Ascending aorta (tissue), 2 donors: ENCODE measurements around the gene WDR86. TPM values are rescaled to one million over a fixed set of nuclear protein-coding genes. Genes with fewer than 3 reads are reported as not detected.

Experiments
- DNase-seq, 2 donors: peaks; one replicate each; pipeline ENCODE4 v3.0.0-alpha.2; 2019; ENCODE audit warnings: low spot score in 2 of 2
- H3K27ac ChIP-seq, 2 donors: fragments of 200-600 bp; sonication (generic); one replicate each; pipeline ENCODE4 v1.5.1; 2016 to 2017; ENCODE audit warnings: mild to moderate bottlenecking in 1 of 2
- H3K27me3 ChIP-seq: fragments of 200-600 bp; sonication (generic); one replicate; pipeline ENCODE4 v1.5.1; 2017
- H3K36me3 ChIP-seq, 2 donors: fragments of 200-600 bp; sonication (generic); one replicate each; pipeline ENCODE4 v1.5.1; 2016
- H3K4me1 ChIP-seq, 2 donors: fragments of 200-600 bp; sonication (generic); one replicate each; pipeline ENCODE4 v1.5.1; 2016 to 2017; ENCODE audit warnings: mild to moderate bottlenecking in 1 of 2
- H3K4me3 ChIP-seq, 2 donors: fragments of 200-600 bp; sonication (generic); one replicate each; pipeline ENCODE4 v1.5.1; 2016 to 2017; ENCODE audit warnings: mild to moderate bottlenecking in 1 of 2
- H3K9me3 ChIP-seq, 2 donors: fragments of 200-600 bp; sonication (generic); one replicate each; pipeline ENCODE4 v1.5.1; 2016
- intact Hi-C: fragments of 100-400 bp; cut with DNase I; formaldehyde crosslinking; loops from one replicate; pipeline ENCODE4 v1.15.1; 2023
- total RNA-seq: library from RNA; depleted of rRNA; stranded (reverse); fragments of >200 nt; gene quantifications from one replicate; pipeline ENCODE4 v1.1.0, GENCODE V29; 2016
- TF ChIP-seq, protein P1 (sequence below), 3 experiments: fragments of 200-600 bp in 2 of 3; fragments of 450-650 bp in 1 of 3; sonication (generic) in 2 of 3; IDR thresholded peaks; one replicate each; pipeline ENCODE4 v1.5.1; 2016 to 2019; ENCODE audit warnings: antibody characterized with exemption in 3 of 3, mild to moderate bottlenecking in 1 of 3, moderate library complexity in 1 of 3

WDR86 gene
- total RNA-seq, 1 donor from 2014 or later, result 4.0 TPM

DNA sequence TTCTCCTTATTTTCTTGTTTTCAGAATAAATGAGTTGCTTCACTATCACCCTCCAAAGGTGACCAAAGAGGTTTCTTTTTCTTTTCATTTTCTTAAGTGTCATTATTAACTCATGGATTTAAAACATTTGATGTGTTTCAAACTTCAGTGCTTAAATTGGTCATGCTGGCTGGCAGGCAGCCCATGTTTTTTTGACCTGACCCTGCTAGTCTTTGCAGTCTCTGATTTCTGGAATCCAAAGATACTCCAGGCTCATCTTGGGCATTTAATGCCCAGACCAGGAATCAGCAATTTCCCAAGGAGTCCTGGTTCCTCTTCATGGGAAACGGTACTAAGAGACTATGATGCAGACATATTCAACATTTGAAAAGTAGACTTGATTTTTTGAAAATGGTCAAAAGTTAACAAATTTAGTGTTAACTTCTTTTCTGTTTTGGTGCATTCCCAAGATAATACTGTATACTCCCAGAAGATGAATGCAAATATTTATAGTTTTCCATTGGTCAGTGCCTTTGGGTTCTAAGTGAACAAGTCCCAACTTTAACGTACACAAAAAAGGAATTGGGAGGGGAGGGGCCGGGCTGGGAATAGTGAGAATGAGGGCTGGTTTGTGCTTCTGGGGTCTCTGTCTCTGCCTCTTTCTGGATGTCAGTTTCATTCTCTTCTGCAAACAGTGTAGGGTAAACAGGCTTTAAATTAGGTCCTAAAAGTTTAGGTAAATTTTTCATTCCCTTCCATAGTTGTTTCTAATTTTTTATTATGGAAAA, 48.5 kb downstream of the WDR86 start:
- no peaks in the 10 kb centered on the region for H3K27me3 ChIP-seq
- peaks cover under 1 to 11% of the 10 kb centered on the region in 2 donors for H3K4me1 ChIP-seq
- H3K4me3 ChIP-seq, result no peak overlapping the region
- no peak for DNase-seq
- no peak overlapping the region for H3K27ac ChIP-seq
- TF ChIP-seq, protein P1, sequence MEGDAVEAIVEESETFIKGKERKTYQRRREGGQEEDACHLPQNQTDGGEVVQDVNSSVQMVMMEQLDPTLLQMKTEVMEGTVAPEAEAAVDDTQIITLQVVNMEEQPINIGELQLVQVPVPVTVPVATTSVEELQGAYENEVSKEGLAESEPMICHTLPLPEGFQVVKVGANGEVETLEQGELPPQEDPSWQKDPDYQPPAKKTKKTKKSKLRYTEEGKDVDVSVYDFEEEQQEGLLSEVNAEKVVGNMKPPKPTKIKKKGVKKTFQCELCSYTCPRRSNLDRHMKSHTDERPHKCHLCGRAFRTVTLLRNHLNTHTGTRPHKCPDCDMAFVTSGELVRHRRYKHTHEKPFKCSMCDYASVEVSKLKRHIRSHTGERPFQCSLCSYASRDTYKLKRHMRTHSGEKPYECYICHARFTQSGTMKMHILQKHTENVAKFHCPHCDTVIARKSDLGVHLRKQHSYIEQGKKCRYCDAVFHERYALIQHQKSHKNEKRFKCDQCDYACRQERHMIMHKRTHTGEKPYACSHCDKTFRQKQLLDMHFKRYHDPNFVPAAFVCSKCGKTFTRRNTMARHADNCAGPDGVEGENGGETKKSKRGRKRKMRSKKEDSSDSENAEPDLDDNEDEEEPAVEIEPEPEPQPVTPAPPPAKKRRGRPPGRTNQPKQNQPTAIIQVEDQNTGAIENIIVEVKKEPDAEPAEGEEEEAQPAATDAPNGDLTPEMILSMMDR (IDR thresholded peaks at IDR 0.05), result no peak
- no peaks in the 10 kb centered on the region for H3K9me3 ChIP-seq
- peaks cover 51 to 63% of the 10 kb centered on the region in 2 donors for H3K36me3 ChIP-seq
- intact Hi-C loops, result no loop called here

DNA sequence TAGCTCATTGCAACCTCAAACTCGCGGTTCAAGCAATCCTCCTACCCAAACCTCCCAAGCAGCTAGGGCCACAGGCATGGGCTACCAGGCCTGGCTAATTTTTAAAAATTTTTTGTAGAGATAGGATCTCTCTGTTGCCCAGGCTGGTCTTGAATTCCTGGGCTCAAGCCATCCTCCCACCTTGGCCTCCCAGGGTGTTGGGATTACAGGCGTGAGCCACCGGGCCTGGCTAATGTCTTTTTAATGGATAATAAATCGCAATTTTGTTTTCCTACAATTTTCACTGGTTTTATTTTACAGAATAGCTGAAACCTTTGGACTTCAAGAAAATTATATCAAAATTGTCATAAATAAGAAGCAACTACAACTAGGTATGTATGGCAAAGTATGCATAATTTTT, 57.3 kb downstream of the WDR86 start:
- H3K27ac ChIP-seq, result no peak overlapping the region
- H3K4me1 ChIP-seq, result peaks cover 0 to 2% of the 10 kb centered on the region in 2 donors
- H3K27me3 ChIP-seq, result no peaks in the 10 kb centered on the region
- TF ChIP-seq, protein P1 (IDR thresholded peaks at IDR 0.05), result no peak
- intact Hi-C loops, result no loop called here
- DNase-seq, result no peak
- no peak overlapping the region for H3K4me3 ChIP-seq
- peaks cover 69 to 87% of the 10 kb centered on the region in 2 donors for H3K36me3 ChIP-seq
- no peaks in the 10 kb centered on the region for H3K9me3 ChIP-seq

DNA sequence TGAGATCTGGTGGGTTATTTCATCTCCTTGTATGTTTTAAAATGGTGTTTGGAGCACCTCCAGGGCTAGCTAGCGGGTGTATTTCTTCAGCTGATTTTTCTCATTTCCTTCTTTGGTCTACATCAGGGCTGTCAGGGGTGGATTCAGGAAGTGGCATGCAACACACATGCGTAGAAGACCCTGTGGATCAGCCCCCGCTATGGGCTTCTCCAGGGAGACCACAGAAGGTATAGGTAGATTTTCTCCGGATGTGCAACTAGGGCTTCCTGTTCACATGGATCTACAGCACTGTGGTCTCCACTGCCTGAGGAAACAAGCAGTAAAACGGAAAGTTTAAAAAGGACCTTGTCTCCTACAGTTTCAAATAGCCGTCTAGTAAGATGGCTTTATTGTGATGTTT, 57.9 kb downstream of the WDR86 start:
- H3K4me1 ChIP-seq, result peaks cover 0 to 2% of the 10 kb centered on the region in 2 donors
- peaks cover 63 to 87% of the 10 kb centered on the region in 2 donors for H3K36me3 ChIP-seq
- intact Hi-C loops, result no loop called here
- DNase-seq, result no peak
- no peak overlapping the region for H3K27ac ChIP-seq
- no peaks in the 10 kb centered on the region for H3K27me3 ChIP-seq
- no peak overlapping the region for H3K4me3 ChIP-seq
- TF ChIP-seq, protein P1 (IDR thresholded peaks at IDR 0.05), result no peak
- H3K9me3 ChIP-seq, result no peaks in the 10 kb centered on the region

DNA sequence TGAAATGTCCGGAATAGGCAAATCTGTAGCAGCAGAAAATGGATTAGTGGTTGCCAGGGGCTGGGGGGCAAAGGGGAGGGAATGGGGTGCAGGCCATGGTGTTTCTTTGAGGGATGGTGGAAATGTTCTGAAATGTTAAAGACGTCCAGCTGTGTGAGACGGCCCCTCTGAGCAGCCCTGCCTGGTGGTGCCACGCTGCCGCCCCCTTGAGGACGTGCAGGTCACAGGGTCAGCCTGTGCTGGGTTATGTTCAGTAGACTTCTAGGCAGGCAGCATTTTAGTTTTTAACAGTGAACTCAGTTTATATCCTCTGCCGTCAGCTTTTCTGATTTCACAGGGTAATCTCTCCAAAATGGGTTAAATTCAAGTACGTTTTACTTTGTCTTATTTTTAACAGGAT, 58.8 kb downstream of the WDR86 start:
- no peak overlapping the region for H3K27ac ChIP-seq
- peaks cover 0 to 2% of the 10 kb centered on the region in 2 donors for H3K4me1 ChIP-seq
- peaks cover 63 to 87% of the 10 kb centered on the region in 2 donors for H3K36me3 ChIP-seq
- no peaks in the 10 kb centered on the region for H3K9me3 ChIP-seq
- intact Hi-C loops, result no loop called here
- no peak overlapping the region for H3K4me3 ChIP-seq
- DNase-seq, result no peak
- TF ChIP-seq, protein P1 (IDR thresholded peaks at IDR 0.05), result no peak
- H3K27me3 ChIP-seq, result no peaks in the 10 kb centered on the region

DNA sequence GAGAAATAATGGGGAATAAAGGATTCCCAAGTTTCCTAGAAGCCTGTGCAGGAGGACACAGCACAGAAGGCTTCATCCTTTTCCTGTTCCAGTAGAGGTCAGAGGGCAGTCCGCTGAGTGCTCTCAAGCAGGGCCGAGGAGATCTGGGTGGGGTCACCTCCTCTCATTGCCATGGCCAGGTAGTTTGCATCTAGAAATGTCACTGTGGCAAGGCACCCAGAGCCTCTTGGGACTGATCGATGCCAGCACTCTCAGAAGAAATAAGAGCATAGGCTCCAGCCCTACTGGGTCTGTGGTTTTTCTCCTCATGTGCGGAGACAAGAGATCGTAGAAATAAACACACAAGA, 60.4 kb downstream of the WDR86 start:
- H3K27ac ChIP-seq, result no peak overlapping the region
- peaks cover 0 to 3% of the 10 kb centered on the region in 2 donors for H3K4me1 ChIP-seq
- DNase-seq, result no peak
- no peak overlapping the region for H3K4me3 ChIP-seq
- H3K27me3 ChIP-seq, result no peaks in the 10 kb centered on the region
- H3K36me3 ChIP-seq, result peaks cover 59 to 81% of the 10 kb centered on the region in 2 donors
- intact Hi-C loops, result loop anchor here (10.0 kb wide), 1 partner anchor 525 kb away; the partner anchor contains the start of gene PRKAG2
- H3K9me3 ChIP-seq, result no peaks in the 10 kb centered on the region
- TF ChIP-seq, protein P1 (IDR thresholded peaks at IDR 0.05), result no peak
